ENCODE measurements around the gene DPP7.

Gene DPP7

GRCh38 chr9:137112564-137113384 lies 1.8 kb downstream of the DPP7 start:
- DNase-seq: no peak

GRCh38 chr9:137111788-137112563 lies 2.6 kb downstream of the DPP7 start:
- no peak for DNase-seq

- DNase-seq: no peak
These were observed 3.4 kb downstream of the DPP7 start for GRCh38 chr9:137110911-137111787.

GRCh38 chr9:137110147-137110910 lies 4.2 kb downstream of the DPP7 start:
- no peak for DNase-seq

- DNase-seq: no peak
These were observed 5.0 kb downstream of the DPP7 start for GRCh38 chr9:137109250-137110146.

- peak in 1 of 51 donors; percentile 36 for DNase-seq
These were observed 5.8 kb downstream of the DPP7 start for GRCh38 chr9:137108608-137109249.

- no peak for DNase-seq
These were observed 6.6 kb downstream of the DPP7 start for GRCh38 chr9:137107982-137108381.

- no peak for DNase-seq
These were observed 7.1 kb downstream of the DPP7 start for GRCh38 chr9:137107312-137107921.

- DNase-seq: no peak
These were observed 7.8 kb downstream of the DPP7 start for GRCh38 chr9:137106662-137107250.

GRCh38 chr9:137105814-137106661 lies 8.5 kb downstream of the DPP7 start:
- DNase-seq: no peak

- DNase-seq: no peak
These were observed 11.1 kb downstream of the DPP7 start for GRCh38 chr9:137103206-137103999.

GRCh38 chr9:137099231-137099630 lies 15.3 kb downstream of the DPP7 start:
- DNase-seq: no peak

- no peak for DNase-seq
These were observed 16.6 kb downstream of the DPP7 start for GRCh38 chr9:137097761-137098462.

GRCh38 chr9:137096785-137097546 lies 17.6 kb downstream of the DPP7 start:
- no peak for DNase-seq
